ENCODE data around the gene TNKS2. TPM values are rescaled to one million over a fixed set of nuclear protein-coding genes. Genes with fewer than 3 reads are reported as not detected.
A peak's percentile ranks its signal among the peaks of the same experiment; 100 is the strongest.

TNKS2 gene
- total RNA-seq, 1 donor from 2014 or later: 52.5 TPM

DNA sequence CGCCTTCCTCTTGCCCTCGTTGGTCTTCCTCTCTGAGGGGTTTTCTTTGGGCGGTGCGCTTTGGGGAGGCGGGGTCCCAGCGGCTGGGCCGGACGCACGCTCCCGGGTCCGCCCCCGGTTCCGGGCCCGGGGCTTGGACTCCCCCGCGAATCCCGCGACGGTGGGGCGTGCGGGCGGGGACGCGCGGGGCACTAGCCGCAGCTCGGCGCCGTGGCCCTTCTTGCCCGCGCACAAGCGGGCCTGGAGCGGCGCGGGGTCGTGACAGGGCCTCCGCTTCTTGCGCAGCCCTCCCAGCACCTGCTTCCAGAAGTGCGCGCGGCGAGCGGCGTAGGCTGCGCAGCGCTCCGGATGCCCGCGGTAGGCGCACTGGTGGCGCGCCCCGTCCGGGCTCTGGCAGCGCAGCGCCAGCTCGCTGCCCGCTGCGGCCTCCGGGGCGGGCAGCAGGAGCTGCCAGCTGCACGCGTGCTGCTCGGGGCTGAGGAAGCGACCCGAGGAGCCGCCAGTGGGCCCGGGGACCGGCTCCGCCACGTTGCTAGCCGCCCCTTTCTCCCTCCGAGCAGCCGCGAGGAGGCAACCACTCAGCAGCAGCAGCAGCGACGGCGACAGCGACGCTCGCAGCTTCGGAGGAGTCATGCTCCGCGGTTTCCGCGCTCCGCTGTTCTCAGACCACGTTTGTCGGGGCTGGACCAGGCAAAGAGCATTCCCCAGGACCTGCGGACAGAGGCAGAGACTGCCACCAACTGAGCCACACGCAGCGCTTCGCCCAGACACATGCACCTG lies 110.3 kb downstream of the TNKS2 start:
- Mint-ChIP-seq H3K9me3 (ENCODE audit: unreplicated experiment) (no peaks in the 10 kb centered on the region), H3K27me3 (ENCODE audit: unreplicated experiment) (peaks cover 7% of the 10 kb centered on the region), H3K36me3 (ENCODE audit: low read depth, unreplicated experiment) (peaks cover 9% of the 10 kb centered on the region), H3K4me1 (ENCODE audit: unreplicated experiment) (peaks cover 16% of the 10 kb centered on the region), H3K4me3 (ENCODE audit: unreplicated experiment) (peak overlapping the region; percentile 97), H3K27ac (ENCODE audit: unreplicated experiment) (peak overlapping the region; percentile 17)
- DNase-seq (ENCODE audit: low spot score): peak; percentile 77
- TF ChIP-seq, protein P1, sequence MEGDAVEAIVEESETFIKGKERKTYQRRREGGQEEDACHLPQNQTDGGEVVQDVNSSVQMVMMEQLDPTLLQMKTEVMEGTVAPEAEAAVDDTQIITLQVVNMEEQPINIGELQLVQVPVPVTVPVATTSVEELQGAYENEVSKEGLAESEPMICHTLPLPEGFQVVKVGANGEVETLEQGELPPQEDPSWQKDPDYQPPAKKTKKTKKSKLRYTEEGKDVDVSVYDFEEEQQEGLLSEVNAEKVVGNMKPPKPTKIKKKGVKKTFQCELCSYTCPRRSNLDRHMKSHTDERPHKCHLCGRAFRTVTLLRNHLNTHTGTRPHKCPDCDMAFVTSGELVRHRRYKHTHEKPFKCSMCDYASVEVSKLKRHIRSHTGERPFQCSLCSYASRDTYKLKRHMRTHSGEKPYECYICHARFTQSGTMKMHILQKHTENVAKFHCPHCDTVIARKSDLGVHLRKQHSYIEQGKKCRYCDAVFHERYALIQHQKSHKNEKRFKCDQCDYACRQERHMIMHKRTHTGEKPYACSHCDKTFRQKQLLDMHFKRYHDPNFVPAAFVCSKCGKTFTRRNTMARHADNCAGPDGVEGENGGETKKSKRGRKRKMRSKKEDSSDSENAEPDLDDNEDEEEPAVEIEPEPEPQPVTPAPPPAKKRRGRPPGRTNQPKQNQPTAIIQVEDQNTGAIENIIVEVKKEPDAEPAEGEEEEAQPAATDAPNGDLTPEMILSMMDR (IDR thresholded peaks at IDR 0.05; ENCODE audit: unreplicated experiment): no peak

DNA sequence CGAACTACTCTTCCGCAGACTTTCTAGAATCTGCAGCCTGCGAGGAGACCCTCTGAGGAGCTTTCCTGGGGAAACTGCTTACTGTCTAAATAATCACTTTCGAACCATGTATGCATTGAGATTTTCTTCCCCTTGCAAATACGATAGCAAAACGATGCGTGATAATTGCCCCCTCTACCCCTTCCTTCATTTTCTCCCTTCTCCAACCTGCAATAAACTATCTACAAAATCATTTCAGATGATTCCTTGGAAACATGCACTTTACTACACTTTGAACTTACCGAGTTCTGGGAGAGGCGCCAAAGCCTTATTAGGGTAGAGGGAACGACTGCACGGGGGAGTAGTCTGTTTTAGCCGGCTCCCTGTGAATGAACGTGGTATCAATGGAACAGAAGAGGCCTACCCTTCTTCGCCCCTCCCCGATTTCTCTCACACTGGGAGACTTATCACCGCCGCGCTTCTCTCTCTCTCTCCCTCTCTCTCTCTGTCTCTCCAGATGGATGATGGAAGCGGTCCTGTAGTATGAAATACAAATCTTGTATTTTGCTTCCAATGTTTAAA lies 111.0 kb downstream of the TNKS2 start, which contains the start of gene FGFBP3:
TSS of gene FGFBP3 (minus strand) at position 370 of the 561 bp plus-strand sequence. CDS start 517 bp downstream, outside the sequence.
- peak; percentile 17 for DNase-seq (ENCODE audit: low spot score)
- TF ChIP-seq, protein P1 (IDR thresholded peaks at IDR 0.05; ENCODE audit: unreplicated experiment): no peak
- Mint-ChIP-seq H3K36me3 (ENCODE audit: low read depth, unreplicated experiment) (peaks cover 9% of the 10 kb centered on the region), H3K27ac (ENCODE audit: unreplicated experiment) (peak within 1 kb of the TSS; percentile 17), H3K27me3 (ENCODE audit: unreplicated experiment) (peaks cover 7% of the 10 kb centered on the region), H3K4me3 (ENCODE audit: unreplicated experiment) (peak within 1 kb of the TSS; percentile 89), H3K9me3 (ENCODE audit: unreplicated experiment) (no peaks in the 10 kb centered on the region), H3K4me1 (ENCODE audit: unreplicated experiment) (peaks cover 16% of the 10 kb centered on the region)

DNA sequence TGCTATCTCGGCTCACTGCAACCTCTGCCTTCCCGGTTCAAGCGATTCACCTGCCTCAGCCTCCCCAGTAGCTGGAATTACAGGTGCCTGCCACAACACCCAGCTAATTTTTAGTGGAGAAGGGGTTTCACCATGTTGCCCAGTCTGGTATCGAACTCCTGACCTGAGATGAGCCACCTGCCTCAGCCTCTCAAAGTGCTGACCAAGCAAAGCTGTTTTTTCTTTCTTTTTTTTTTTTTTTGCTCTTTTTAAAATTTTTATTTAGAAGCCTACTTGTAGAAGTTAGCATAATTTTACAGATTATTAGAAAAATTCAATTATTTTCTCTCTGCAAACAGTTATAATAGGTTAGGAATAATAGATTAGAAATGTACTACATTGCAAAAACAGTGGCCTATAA lies 112.2 kb downstream of the TNKS2 start:
- no peak for DNase-seq (ENCODE audit: low spot score)
- Mint-ChIP-seq H3K27ac (ENCODE audit: unreplicated experiment) (no peak overlapping the region), H3K9me3 (ENCODE audit: unreplicated experiment) (no peaks in the 10 kb centered on the region), H3K36me3 (ENCODE audit: low read depth, unreplicated experiment) (peaks cover 9% of the 10 kb centered on the region), H3K27me3 (ENCODE audit: unreplicated experiment) (peaks cover 5% of the 10 kb centered on the region), H3K4me3 (ENCODE audit: unreplicated experiment) (no peak overlapping the region), H3K4me1 (ENCODE audit: unreplicated experiment) (peaks cover 16% of the 10 kb centered on the region)
- TF ChIP-seq, protein P1 (IDR thresholded peaks at IDR 0.05; ENCODE audit: unreplicated experiment): no peak

Other genes with a start within 250 kb of the TNKS2 start
- gene PPP1R3C, start 165.4 kb upstream of the TNKS2 start, total RNA-seq (ENCODE audit: unreplicated experiment): 0.31 TPM
- gene FGFBP3, start 111.1 kb downstream of the TNKS2 start, total RNA-seq (ENCODE audit: unreplicated experiment): 3.1 TPM
- 30.0 TPM for gene BTAF1, start 125.3 kb downstream of the TNKS2 start, total RNA-seq (ENCODE audit: unreplicated experiment)